SK-N-SH treated with all-trans-retinoic acid at 6 μM for 48 hours (cell line): ENCODE data around the gene TFF3.
"Not testable (repeated sequence)": the region's sequence is repeated elsewhere in the genome, so short reads cannot be mapped to it uniquely, and the experiment has no call there.

ENCODE experiments used
- ATAC-seq: fragments of 200-7000 bp; cut with Tn5 transposase; 3 replicates; pipeline ENCODE4 v1.9.1; 2020; ENCODE audit warnings: mild to moderate bottlenecking, moderate library complexity
- ARNTL ChIP-seq: fragments of 450-650 bp; formaldehyde crosslinking; IDR thresholded peaks from 2 replicates; pipeline ENCODE4 v1.5.0; 2020; ENCODE audit warnings: low read depth, mild to moderate bottlenecking, moderate library complexity, borderline replicate concordance
- BACH2 ChIP-seq: fragments of 250-450 bp; sonication (Bioruptor Pico); IDR thresholded peaks from 2 replicates; pipeline ENCODE4 v1.9.0; 2021; ENCODE audit warnings: mild to moderate bottlenecking, borderline replicate concordance
- CSRNP3 ChIP-seq: fragments of 250-450 bp; sonication (Bioruptor Pico); IDR thresholded peaks from 2 replicates; pipeline ENCODE4 v1.5.1; 2021; ENCODE audit warnings: mild to moderate bottlenecking, moderate library complexity
- ESRRG ChIP-seq: fragments of 250-450 bp; sonication (Bioruptor Pico); IDR thresholded peaks from 2 replicates; pipeline ENCODE4 v1.6.1; 2021; ENCODE audit warnings: mild to moderate bottlenecking
- GLIS3 ChIP-seq: fragments of 250-450 bp; sonication (Bioruptor Pico); IDR thresholded peaks from 2 replicates; pipeline ENCODE4 v1.5.0; 2020; ENCODE audit warnings: mild to moderate bottlenecking, moderate library complexity
- ISL1 ChIP-seq: fragments of 250-450 bp; sonication (Bioruptor Pico); IDR thresholded peaks from 2 replicates; pipeline ENCODE4 v2.1.2; 2022; ENCODE audit warnings: mild to moderate bottlenecking, moderate library complexity
- POU6F1 ChIP-seq: fragments of 250-450 bp; sonication (Bioruptor Pico); IDR thresholded peaks from 2 replicates; pipeline ENCODE4 v1.8.0; 2021; ENCODE audit warnings: low read depth, mild to moderate bottlenecking, moderate library complexity, borderline replicate concordance
- PPARA ChIP-seq: fragments of 250-450 bp; sonication (Bioruptor Pico); IDR thresholded peaks from 2 replicates; pipeline ENCODE4 v1.5.0; 2020; ENCODE audit warnings: mild to moderate bottlenecking, borderline replicate concordance
- RARB ChIP-seq: fragments of 250-450 bp; sonication (Bioruptor Pico); IDR thresholded peaks from 2 replicates; pipeline ENCODE4 v1.8.0; 2021; ENCODE audit warnings: mild to moderate bottlenecking, moderate library complexity
- SNAI2 ChIP-seq: fragments of 250-450 bp; sonication (Bioruptor Pico); IDR thresholded peaks from 2 replicates; pipeline ENCODE4 v1.5.0; 2020; ENCODE audit warnings: mild to moderate bottlenecking, moderate library complexity
- TOX ChIP-seq: fragments of 250-450 bp; sonication (Bioruptor Pico); IDR thresholded peaks from 2 replicates; pipeline ENCODE4 v1.8.0; 2021; ENCODE audit warnings: mild to moderate bottlenecking, moderate library complexity, borderline replicate concordance
- TSHZ2 ChIP-seq: fragments of 250-450 bp; sonication (Bioruptor Pico); IDR thresholded peaks from 2 replicates; pipeline ENCODE4 v1.5.0; 2020; ENCODE audit warnings: mild to moderate bottlenecking, moderate library complexity
- ZFP30 ChIP-seq: fragments of 450-650 bp; formaldehyde crosslinking; IDR thresholded peaks from 2 replicates; pipeline ENCODE4 v1.5.0; 2022; ENCODE audit warnings: mild to moderate bottlenecking, moderate library complexity
- ZNF565 ChIP-seq: fragments of 450-650 bp; formaldehyde crosslinking; conservative IDR thresholded peaks from 2 replicates; pipeline ENCODE4 v1.5.0; 2020; ENCODE audit warnings: low read depth, mild to moderate bottlenecking, moderate library complexity
- ZNF8 ChIP-seq: fragments of 450-650 bp; formaldehyde crosslinking; IDR thresholded peaks from 2 replicates; pipeline ENCODE4 v1.5.0; 2020; ENCODE audit warnings: mild to moderate bottlenecking, moderate library complexity

Gene TFF3

GRCh38 chr21:42295845-42296244, 19.4 kb downstream of the TFF3 start:
- no peak for ATAC-seq
- TF ChIP-seq PPARA (CRISPR knock-in tag) = no peak
- no peak for TF ChIP-seq CSRNP3 (CRISPR knock-in tag)
- TF ChIP-seq GLIS3 (CRISPR knock-in tag) = no peak
- TF ChIP-seq ISL1 = no peak
- TF ChIP-seq RARB (CRISPR knock-in tag) = no peak
- TF ChIP-seq, all 23 proteins: peak for 0

- TF ChIP-seq ZFP30 (CRISPR knock-in tag) (no peak), SNAI2 (CRISPR knock-in tag) (no peak), CSRNP3 (CRISPR knock-in tag) (no peak), PPARA (CRISPR knock-in tag) (no peak), GLIS3 (CRISPR knock-in tag) (no peak)
- TF ChIP-seq, all 23 proteins: peak for 0
- no peak for ATAC-seq
Observed at GRCh38 chr21:42294273-42294880, 20.8 kb downstream of the TFF3 start.

- no peak for TF ChIP-seq GLIS3 (CRISPR knock-in tag)
- TF ChIP-seq ZNF565 (CRISPR knock-in tag) = no peak
- TF ChIP-seq BACH2 (CRISPR knock-in tag) = no peak
- TF ChIP-seq TOX = no peak
- no peak for TF ChIP-seq ISL1
- no peak for TF ChIP-seq POU6F1
- TF ChIP-seq ESRRG (CRISPR knock-in tag) = no peak
- TF ChIP-seq PPARA (CRISPR knock-in tag) = no peak
- no peak for TF ChIP-seq CSRNP3 (CRISPR knock-in tag)
- no peak for TF ChIP-seq TSHZ2 (CRISPR knock-in tag)
- no peak for TF ChIP-seq ZNF8 (CRISPR knock-in tag)
- no peak for TF ChIP-seq ARNTL (CRISPR knock-in tag)
- ATAC-seq = no peak
Observed at GRCh38 chr21:42293649-42294272, 21.4 kb downstream of the TFF3 start.

- not testable (repeated sequence) for ATAC-seq
Observed at GRCh38 chr21:42292563-42293142, 22.6 kb downstream of the TFF3 start.
